IPS-15b (cell line): Measurements from ENCODE around the gene GGT7.

ENCODE experiments used
- H3K27me3 ChIP-seq: one replicate; pipeline ENCODE4 v1.6.1; 2013; ENCODE audit warnings: low read length; ENCODE audit not compliant: control insufficient read depth, insufficient read depth
- H3K36me3 ChIP-seq: one replicate; pipeline ENCODE4 v1.6.1; 2013; ENCODE audit warnings: low read length; ENCODE audit not compliant: control insufficient read depth, insufficient read depth
- H3K4me1 ChIP-seq: one replicate; pipeline ENCODE4 v1.6.1; 2013; ENCODE audit warnings: mild to moderate bottlenecking, low read length; ENCODE audit not compliant: control insufficient read depth, insufficient read depth
- H3K4me3 ChIP-seq: one replicate; pipeline ENCODE4 v1.5.1; 2013; ENCODE audit warnings: low read depth, low read length
- H3K9ac ChIP-seq: one replicate; pipeline ENCODE4 v1.6.1; 2013; ENCODE audit warnings: low read depth, mild to moderate bottlenecking, low read length
- H3K9me3 ChIP-seq: one replicate; pipeline ENCODE4 v1.6.1; 2013; ENCODE audit warnings: mild to moderate bottlenecking, low read length; ENCODE audit not compliant: control insufficient read depth, insufficient read depth

GGT7 gene

GRCh38 chr20:34880215-34880850 is 7.7 kb upstream of the GGT7 start:
- no peaks in the 10 kb centered on the region for H3K9me3 ChIP-seq
- peaks cover 3% of the 10 kb centered on the region for H3K4me1 ChIP-seq
- no peak overlapping the region for H3K9ac ChIP-seq
- no peak overlapping the region for H3K4me3 ChIP-seq
- peaks cover 14% of the 10 kb centered on the region for H3K27me3 ChIP-seq
- no peaks in the 10 kb centered on the region for H3K36me3 ChIP-seq

GRCh38 chr20:34876406-34877282 is 4.0 kb upstream of the GGT7 start, which contains the start of gene ACSS2:
ACSS2 (plus strand) TSS chr20:34876612; CDS start chr20:34876646, 34 bp downstream.
- H3K9me3 ChIP-seq, result no peaks in the 10 kb centered on the region
- peak within 1 kb of the TSS; percentile 86 for H3K4me3 ChIP-seq
- peaks cover 38% of the 10 kb centered on the region for H3K27me3 ChIP-seq
- peaks cover 3% of the 10 kb centered on the region for H3K4me1 ChIP-seq
- no peaks in the 10 kb centered on the region for H3K36me3 ChIP-seq
- peak within 1 kb of the TSS; percentile 81 for H3K9ac ChIP-seq

DNA sequence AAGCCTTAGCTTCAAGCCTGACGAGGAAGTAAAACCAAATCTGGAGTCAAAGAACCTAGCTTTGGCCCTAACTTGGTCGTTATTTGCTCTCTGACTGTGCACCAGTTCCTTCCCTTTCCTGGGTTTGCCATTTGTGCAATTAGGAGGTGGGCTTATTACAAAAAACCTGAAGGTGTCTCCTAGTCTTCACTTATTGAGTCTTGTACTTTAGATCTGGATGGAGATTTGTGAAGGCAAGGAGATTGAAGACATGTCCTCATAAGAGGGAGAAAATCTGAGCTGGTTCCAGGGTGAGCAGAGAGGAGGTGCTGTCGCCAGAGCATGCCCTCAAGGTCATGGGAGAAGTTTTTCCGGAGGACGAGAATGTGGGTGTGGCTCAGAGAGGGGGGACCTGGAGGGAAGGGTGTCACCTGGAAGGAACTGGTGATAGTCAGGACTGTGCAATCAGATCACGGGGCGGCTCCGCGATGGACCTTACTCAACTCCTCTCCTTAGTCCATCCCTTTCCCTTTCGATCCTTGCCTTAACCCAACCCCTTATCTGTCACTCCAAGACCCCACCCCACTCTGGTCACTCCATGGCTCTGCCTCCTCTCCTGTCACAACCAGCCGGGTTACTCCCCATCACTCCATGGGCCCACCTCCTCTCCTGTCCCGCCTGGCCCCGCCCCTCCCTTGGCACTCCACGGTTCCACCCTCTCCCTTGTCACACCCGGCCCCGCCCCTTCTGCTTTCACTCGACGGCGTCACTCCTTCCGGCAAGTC is 3.2 kb upstream of the GGT7 start:
- Histone ChIP-seq H3K4me1 (peaks cover 3% of the 10 kb centered on the region), H3K4me3 (peak overlapping the region; percentile 69), H3K27me3 (peaks cover 39% of the 10 kb centered on the region), H3K9me3 (no peaks in the 10 kb centered on the region), H3K9ac (no peak overlapping the region), H3K36me3 (no peaks in the 10 kb centered on the region)

DNA sequence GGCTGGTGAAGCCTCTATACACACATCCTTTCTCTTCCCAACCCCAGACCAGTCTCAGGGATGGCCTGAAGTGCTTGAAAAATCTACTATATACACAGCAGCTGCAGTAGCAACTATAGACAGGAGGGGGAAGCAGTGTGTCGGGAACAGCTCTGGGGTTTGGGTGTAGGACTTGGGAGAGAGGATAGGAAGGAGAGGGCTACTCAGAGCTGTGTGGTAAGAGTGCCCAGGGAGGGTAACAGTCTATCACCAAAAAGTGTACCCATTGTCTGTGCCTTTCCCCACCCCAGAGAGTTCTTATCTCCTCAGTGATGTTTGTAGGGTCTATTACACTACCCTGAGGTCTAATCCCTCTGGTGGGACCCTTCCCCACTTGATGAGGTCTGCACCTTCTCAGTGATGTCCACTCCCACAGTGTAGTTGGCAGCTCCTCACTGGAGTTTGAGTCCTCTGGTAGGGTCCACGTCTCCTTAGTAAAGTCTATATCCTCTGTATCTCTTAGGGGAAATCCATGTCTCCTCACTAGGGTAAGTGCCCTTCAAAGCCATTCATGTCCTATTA is 1.5 kb upstream of the GGT7 start:
- H3K27me3 ChIP-seq, result peaks cover 39% of the 10 kb centered on the region
- H3K36me3 ChIP-seq, result no peaks in the 10 kb centered on the region
- H3K4me3 ChIP-seq, result no peak overlapping the region
- H3K4me1 ChIP-seq, result peaks cover 3% of the 10 kb centered on the region
- H3K9me3 ChIP-seq, result no peaks in the 10 kb centered on the region
- H3K9ac ChIP-seq, result no peak overlapping the region

GRCh38 chr20:34873583-34874093 is 982 bp upstream of the GGT7 start:
- Histone ChIP-seq H3K9me3 (no peaks in the 10 kb centered on the region), H3K9ac (no peak overlapping the region), H3K27me3 (peaks cover 39% of the 10 kb centered on the region), H3K4me3 (no peak overlapping the region), H3K36me3 (no peaks in the 10 kb centered on the region), H3K4me1 (peaks cover 3% of the 10 kb centered on the region)

GRCh38 chr20:34871966-34872621 is 562 bp downstream of the GGT7 start:
- H3K9ac ChIP-seq, result peak overlapping the region; percentile 54
- H3K36me3 ChIP-seq, result no peaks in the 10 kb centered on the region
- H3K4me1 ChIP-seq, result peaks cover 3% of the 10 kb centered on the region
- no peaks in the 10 kb centered on the region for H3K9me3 ChIP-seq
- H3K27me3 ChIP-seq, result peaks cover 30% of the 10 kb centered on the region
- H3K4me3 ChIP-seq, result peak overlapping the region; percentile 91

DNA sequence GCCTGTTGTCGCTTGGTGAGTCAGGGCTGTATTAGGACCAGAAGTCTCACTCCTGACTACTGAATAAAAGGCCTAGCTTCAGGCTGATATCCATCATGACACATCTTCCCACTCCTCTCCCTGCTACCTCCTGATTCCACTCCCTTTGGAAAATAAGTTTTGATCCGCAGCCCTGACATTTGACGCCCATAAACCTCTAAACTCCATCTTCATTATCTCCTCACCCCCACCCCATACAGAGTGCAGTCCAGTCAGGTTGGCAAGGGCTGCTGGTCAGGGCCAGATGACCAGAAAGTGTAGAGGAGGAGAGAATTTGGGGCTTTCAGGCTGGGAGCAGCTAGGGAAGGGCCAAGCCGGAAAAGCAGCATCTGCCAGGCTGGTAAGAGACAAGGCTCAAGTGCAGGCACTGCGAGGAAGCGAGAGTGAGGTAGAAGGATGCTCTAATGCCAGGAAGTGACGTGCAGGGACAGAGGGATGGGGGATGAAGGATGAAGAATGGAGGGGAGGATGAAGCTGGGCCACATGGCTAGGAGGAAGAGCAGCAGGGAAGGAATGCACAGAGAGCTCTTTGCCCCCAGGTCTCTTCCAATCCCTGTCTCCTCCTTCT is 1.2 kb downstream of the GGT7 start:
- no peak overlapping the region for H3K9ac ChIP-seq

GRCh38 chr20:34864216-34864615 is 8.4 kb downstream of the GGT7 start:
- Histone ChIP-seq H3K36me3 (no peaks in the 10 kb centered on the region), H3K9ac (no peak overlapping the region), H3K4me1 (peaks cover 7% of the 10 kb centered on the region), H3K27me3 (no peaks in the 10 kb centered on the region), H3K4me3 (no peak overlapping the region), H3K9me3 (no peaks in the 10 kb centered on the region)

More for the DNA sequence above, 1.2 kb downstream of the GGT7 start:
- H3K36me3 ChIP-seq, result no peaks in the 10 kb centered on the region
- H3K27me3 ChIP-seq, result peaks cover 25% of the 10 kb centered on the region
- peaks cover 3% of the 10 kb centered on the region for H3K4me1 ChIP-seq
- H3K9me3 ChIP-seq, result no peaks in the 10 kb centered on the region
- H3K4me3 ChIP-seq, result peak overlapping the region; percentile 91

DNA sequence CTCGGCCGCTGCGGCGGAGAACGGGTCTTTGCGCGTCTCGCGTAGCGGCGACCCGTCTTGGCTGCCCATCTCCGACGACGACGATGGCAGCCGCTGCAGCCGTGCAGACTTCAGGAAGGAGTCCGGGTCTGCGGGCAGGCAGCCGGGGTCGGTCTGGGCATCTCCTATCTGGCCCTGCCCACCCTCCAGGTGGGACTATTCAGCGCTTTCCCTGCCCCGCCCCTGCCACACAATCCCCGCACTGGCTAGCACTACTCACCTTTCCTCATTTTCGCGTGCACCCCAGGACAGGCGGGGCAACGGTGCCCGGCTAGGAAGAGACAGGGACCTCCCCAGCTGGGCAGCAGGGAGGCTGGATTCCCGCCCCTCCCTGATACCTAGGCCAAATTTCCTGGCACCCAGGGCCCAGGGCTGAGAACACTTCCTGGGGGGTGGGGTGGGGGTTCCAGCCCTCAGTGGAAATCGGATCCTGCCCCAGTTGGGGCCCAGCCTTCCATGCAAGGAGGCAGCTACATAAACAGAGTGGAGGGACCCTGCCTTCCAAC is 9.2 kb downstream of the GGT7 start:
- H3K9me3 ChIP-seq, result no peaks in the 10 kb centered on the region
- peak overlapping the region; percentile 47 for H3K9ac ChIP-seq
- peak overlapping the region; percentile 56 for H3K4me3 ChIP-seq
- H3K27me3 ChIP-seq, result no peaks in the 10 kb centered on the region
- peaks cover 7% of the 10 kb centered on the region for H3K4me1 ChIP-seq
- no peaks in the 10 kb centered on the region for H3K36me3 ChIP-seq

DNA sequence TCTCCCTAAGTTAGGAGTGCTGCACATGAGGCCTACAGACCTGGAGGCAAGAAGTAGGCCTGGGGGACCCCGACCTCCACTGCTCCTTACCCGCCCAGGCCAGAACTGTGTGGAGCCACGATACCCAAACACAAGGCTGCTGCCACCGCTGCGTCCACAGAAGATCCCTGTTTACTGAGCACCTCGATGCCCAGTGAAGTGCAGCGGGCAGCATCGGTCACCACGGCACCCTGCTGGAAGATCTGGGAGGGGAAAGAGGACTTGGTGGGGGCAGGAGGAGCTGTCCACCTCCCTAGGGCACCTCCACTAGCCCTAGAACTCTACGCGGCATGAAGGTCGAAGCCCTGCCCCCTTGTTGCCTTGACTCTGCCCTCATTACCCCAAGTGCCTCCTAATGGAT is 9.9 kb downstream of the GGT7 start:
- H3K4me3 ChIP-seq, result peak overlapping the region; percentile 56
- H3K36me3 ChIP-seq, result no peaks in the 10 kb centered on the region
- H3K4me1 ChIP-seq, result peaks cover 7% of the 10 kb centered on the region
- no peaks in the 10 kb centered on the region for H3K9me3 ChIP-seq
- H3K27me3 ChIP-seq, result no peaks in the 10 kb centered on the region
- no peak overlapping the region for H3K9ac ChIP-seq
